ENCODE data around the gene MTAP. TPM values are rescaled to one million over a fixed set of nuclear protein-coding genes. Genes with fewer than 3 reads are reported as not detected.

The MTAP gene
- total RNA-seq, 1 donor from 2014 or later = 56.1 TPM

DNA sequence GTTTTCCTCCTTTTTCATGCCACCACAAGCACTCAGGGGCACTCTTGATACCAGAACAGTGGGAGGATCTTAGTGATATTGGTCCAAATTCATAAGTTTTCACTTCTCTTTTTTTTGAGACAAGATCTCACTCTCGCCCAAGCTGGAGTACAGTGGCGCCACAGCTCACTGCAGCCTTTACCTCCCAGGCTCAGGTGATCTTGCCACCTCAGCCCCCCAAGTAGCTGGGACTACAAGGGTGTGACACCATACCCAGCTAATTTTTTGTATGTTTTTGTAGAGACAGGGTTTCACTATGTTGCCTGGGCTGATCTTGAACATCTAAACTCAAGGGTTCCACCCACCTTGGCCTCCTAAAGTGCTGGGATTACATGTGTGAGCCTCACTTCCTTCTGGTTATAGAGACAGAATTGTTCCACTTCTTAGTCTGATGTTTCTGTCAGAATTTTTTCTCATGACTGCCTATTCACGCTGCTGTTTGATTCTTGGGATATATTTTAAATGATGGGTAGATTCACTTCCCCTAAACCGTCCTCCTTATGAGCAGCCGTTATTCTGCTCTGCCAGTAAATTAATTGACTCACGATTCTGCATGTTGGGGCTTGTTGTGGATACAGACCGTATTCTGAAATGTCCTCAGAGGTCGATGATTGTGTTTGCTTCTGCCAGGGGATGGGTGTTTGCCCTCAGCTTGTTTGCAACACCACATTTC, 30.8 kb downstream of the MTAP start:
- Histone ChIP-seq H3K79me2 (ENCODE audit: insufficient read depth, low read length) (peaks cover 30% of the 10 kb centered on the region), H3K4me3 (ENCODE audit: insufficient read depth, low read depth, low read length) (no peak overlapping the region), H3K9ac (ENCODE audit: low read length) (no peak overlapping the region), H3K27me3 (ENCODE audit: insufficient read depth, low read length) (no peaks in the 10 kb centered on the region), H3K4me1 (ENCODE audit: insufficient read depth, low read length) (peaks cover 47% of the 10 kb centered on the region), H3K36me3 (ENCODE audit: insufficient read depth, low read length) (peaks cover 38% of the 10 kb centered on the region), H3K27ac (ENCODE audit: low read depth, low read length) (peak overlapping the region; percentile 87), H3K4me2 (ENCODE audit: low read length) (no peak overlapping the region), H3K9me3 (ENCODE audit: insufficient read depth, low read depth, low read length) (no peaks in the 10 kb centered on the region), H4K20me1 (ENCODE audit: insufficient read depth, low read length) (no peaks in the 10 kb centered on the region), H2AFZ (ENCODE audit: low read depth, low read length) (no peak overlapping the region)
- H3K4me1 Mint-ChIP-seq (ENCODE audit: low read depth, unreplicated experiment) = peaks cover 34% of the 10 kb centered on the region
- peaks cover 38% of the 10 kb centered on the region for H3K36me3 Mint-ChIP-seq (ENCODE audit: low read depth, unreplicated experiment)
- FAIRE-seq = no peak
- no peak for DNase-seq (ENCODE audit: low read depth)
- no peaks in the 10 kb centered on the region for H3K27me3 Mint-ChIP-seq (ENCODE audit: low read depth, unreplicated experiment)
- TF ChIP-seq CTCF (IDR thresholded peaks at IDR 0.05; ENCODE audit: insufficient read depth, low read depth, low read length) = no peak
- TF ChIP-seq EZH2 (IDR thresholded peaks at IDR 0.05; ENCODE audit: insufficient read depth, low read length) = no peak
- no peak overlapping the region for H3K27ac Mint-ChIP-seq (ENCODE audit: unreplicated experiment)
- no peaks in the 10 kb centered on the region for H3K9me3 Mint-ChIP-seq (ENCODE audit: unreplicated experiment)
- H3K4me3 Mint-ChIP-seq (ENCODE audit: unreplicated experiment) = no peak overlapping the region

DNA sequence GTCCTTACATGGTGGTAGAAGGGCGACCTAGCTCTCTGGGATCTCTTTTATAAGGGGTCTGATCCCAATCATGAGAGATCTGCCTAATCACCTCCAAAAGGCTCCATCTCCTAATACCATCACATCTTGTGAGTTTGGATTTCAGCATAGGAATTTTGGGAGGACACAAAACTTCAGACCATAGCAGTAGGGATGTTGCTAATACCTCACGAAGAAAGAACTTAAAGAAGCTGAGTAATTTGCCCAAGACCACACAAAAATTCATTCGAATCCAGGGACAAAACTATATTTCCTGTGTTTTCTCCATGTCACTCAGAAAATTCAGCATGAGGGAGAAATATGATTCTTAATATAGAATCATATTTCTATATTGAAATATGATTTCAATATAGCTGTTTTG, 32.7 kb downstream of the MTAP start:
- Histone ChIP-seq H3K27me3 (ENCODE audit: insufficient read depth, low read length) (no peaks in the 10 kb centered on the region), H2AFZ (ENCODE audit: low read depth, low read length) (no peak overlapping the region), H3K4me1 (ENCODE audit: insufficient read depth, low read length) (peaks cover 47% of the 10 kb centered on the region), H3K4me3 (ENCODE audit: insufficient read depth, low read depth, low read length) (no peak overlapping the region), H3K9ac (ENCODE audit: low read length) (peak overlapping the region; percentile 57), H3K4me2 (ENCODE audit: low read length) (no peak overlapping the region), H4K20me1 (ENCODE audit: insufficient read depth, low read length) (no peaks in the 10 kb centered on the region), H3K79me2 (ENCODE audit: insufficient read depth, low read length) (peaks cover 30% of the 10 kb centered on the region), H3K36me3 (ENCODE audit: insufficient read depth, low read length) (peaks cover 30% of the 10 kb centered on the region), H3K27ac (ENCODE audit: low read depth, low read length) (peak overlapping the region; percentile 97), H3K9me3 (ENCODE audit: insufficient read depth, low read depth, low read length) (no peaks in the 10 kb centered on the region)
- no peaks in the 10 kb centered on the region for H3K27me3 Mint-ChIP-seq (ENCODE audit: low read depth, unreplicated experiment)
- peaks cover 34% of the 10 kb centered on the region for H3K4me1 Mint-ChIP-seq (ENCODE audit: low read depth, unreplicated experiment)
- TF ChIP-seq CTCF (IDR thresholded peaks at IDR 0.05; ENCODE audit: insufficient read depth, low read depth, low read length) (no peak), EZH2 (IDR thresholded peaks at IDR 0.05; ENCODE audit: insufficient read depth, low read length) (no peak)
- H3K27ac Mint-ChIP-seq (ENCODE audit: unreplicated experiment) = peak overlapping the region; percentile 18
- peak; percentile 67 for DNase-seq (ENCODE audit: low read depth)
- peaks cover 40% of the 10 kb centered on the region for H3K36me3 Mint-ChIP-seq (ENCODE audit: low read depth, unreplicated experiment)
- H3K9me3 Mint-ChIP-seq (ENCODE audit: unreplicated experiment) = no peaks in the 10 kb centered on the region
- no peak overlapping the region for H3K4me3 Mint-ChIP-seq (ENCODE audit: unreplicated experiment)
- no peak for FAIRE-seq
